Effector memory CD8-positive, alpha-beta T cell (primary cell): ENCODE data around the gene IMPDH2.

Source experiments
- ATAC-seq: fragments of 150-1000 bp; cut with Tn5 transposase; replicated peaks from 2 replicates; pipeline ENCODE4 v1.10.0; 2021; ENCODE audit warnings: mild to moderate bottlenecking, moderate library complexity
- DNase-seq, 3 experiments: peaks; one replicate each; pipeline ENCODE4 v3.0.0; 2021
- H3K27ac Mint-ChIP-seq, 2 donors: one replicate each; pipeline ENCODE4 v1.8.0; 2022; ENCODE audit warnings: mild to moderate bottlenecking in 2 of 2, mixed read lengths in 2 of 2, moderate library complexity in 2 of 2
- H3K27me3 Mint-ChIP-seq, 2 donors: one replicate each; pipeline ENCODE4 v1.8.0; 2022; ENCODE audit warnings: mixed read lengths in 2 of 2
- H3K36me3 Mint-ChIP-seq: one replicate; pipeline ENCODE4 v1.8.0; 2022; ENCODE audit warnings: mild to moderate bottlenecking, moderate library complexity, mixed read lengths; ENCODE audit not compliant: insufficient read depth
- H3K4me1 Mint-ChIP-seq, 2 donors: one replicate each; pipeline ENCODE4 v1.8.0; 2022; ENCODE audit warnings: low read depth in 2 of 2, mixed read lengths in 2 of 2
- H3K4me3 Mint-ChIP-seq, 2 donors: one replicate each; pipeline ENCODE4 v1.8.0; 2022; ENCODE audit warnings: mild to moderate bottlenecking in 2 of 2, mixed read lengths in 2 of 2, moderate library complexity in 2 of 2
- H3K9me3 Mint-ChIP-seq, 2 donors: one replicate each; pipeline ENCODE4 v1.8.0; 2022; ENCODE audit warnings: mixed read lengths in 2 of 2

The IMPDH2 gene

DNA sequence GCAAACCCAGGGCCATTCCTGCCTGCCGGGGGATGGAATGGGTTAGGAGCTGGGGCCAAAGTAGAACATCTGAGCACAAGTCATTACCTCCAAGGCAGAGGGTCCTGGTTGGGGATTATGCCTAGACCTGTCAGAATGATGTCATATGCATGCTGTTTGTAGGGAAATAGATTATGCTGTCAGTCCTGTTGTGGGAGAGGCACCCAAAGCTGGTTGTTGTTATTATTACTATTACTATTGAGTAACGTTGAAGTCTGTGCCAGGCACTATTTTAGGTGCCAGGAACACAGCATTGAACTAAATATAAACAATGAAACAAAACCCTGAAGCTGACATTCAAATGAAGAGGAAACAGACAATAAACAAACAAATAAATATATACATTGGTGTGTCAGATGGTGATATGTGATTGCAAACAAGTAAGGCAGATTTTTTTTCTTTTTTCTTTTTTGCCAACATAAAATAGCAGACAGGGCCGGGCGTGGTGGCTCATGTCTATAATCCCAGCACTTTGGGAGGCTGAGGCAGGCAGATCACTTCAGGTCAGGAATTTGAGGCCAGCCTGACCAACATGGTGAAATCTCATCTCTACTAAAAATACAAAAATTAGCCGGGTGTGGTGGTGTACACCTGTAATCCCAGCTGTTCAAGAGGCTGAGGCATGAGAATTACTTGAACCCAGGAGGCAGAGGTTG lies 37.2 kb downstream of the IMPDH2 start:
- Mint-ChIP-seq H3K9me3 (no peaks in the 10 kb centered on the region), H3K4me1 (peaks cover 34 to 36% of the 10 kb centered on the region in 2 donors), H3K27me3 (no peaks in the 10 kb centered on the region), H3K27ac (peak overlapping the region; percentile 91 to 93), H3K4me3 (peak overlapping the region; percentile 91 to 94), H3K36me3 (peaks cover 29% of the 10 kb centered on the region)
- no peak for ATAC-seq
- no peak for DNase-seq

- DNase-seq = peak in 1 of 3 experiments; percentile 14
These were observed 38.3 kb downstream of the IMPDH2 start for GRCh38 chr3:48990636-48991469.

DNA sequence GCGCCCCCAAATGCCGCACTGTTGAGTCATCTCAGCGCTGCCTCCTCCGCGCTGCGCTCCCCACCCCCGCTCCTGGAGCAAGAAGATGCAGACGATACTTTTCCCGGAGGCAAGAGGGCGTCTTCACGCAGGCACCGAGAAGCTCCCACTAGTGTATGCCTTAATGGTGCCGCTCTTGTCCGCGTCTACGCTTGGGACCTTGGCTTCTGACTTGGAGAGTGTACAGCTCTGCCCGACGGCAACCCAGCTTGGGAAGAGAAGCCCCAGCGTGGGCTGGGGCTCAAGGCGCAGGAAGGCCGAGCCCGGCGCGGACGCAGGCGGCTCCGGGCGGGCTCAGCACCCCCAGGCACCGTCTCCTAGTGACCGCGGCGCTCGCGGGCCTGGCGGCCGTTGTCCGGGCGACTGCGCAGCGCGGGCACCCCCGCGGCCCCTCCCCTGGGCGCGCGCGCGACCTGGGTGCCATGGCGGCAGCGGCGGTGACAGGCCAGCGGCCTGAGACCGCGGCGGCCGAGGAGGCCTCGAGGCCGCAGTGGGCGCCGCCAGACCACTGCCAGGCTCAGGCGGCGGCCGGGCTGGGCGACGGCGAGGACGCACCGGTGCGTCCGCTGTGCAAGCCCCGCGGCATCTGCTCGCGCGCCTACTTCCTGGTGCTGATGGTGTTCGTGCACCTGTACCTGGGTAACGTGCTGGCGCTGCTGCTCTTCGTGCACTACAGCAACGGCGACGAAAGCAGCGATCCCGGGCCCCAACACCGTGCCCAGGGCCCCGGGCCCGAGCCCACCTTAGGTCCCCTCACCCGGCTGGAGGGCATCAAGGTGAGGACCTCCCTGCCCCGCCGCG lies 39.2 kb downstream of the IMPDH2 start, which contains the start of gene P4HTM:
Gene P4HTM (plus strand): TSS at position 446 of the 840 bp plus-strand sequence. CDS start 16 bp downstream, at position 462.
- peak within 1 kb of the TSS; percentile 91 to 93 for H3K27ac Mint-ChIP-seq
- H3K27me3 Mint-ChIP-seq = no peaks in the 10 kb centered on the region
- H3K9me3 Mint-ChIP-seq = no peaks in the 10 kb centered on the region
- peaks cover 24% of the 10 kb centered on the region for H3K36me3 Mint-ChIP-seq
- ATAC-seq = peak; percentile 71
- peak; percentile 55 to 58 (median 57) for DNase-seq
- H3K4me1 Mint-ChIP-seq = peaks cover 33 to 34% of the 10 kb centered on the region in 2 donors
- H3K4me3 Mint-ChIP-seq = peak within 1 kb of the TSS; percentile 91 to 94

More at GRCh38 chr3:48990636-48991469, 38.3 kb downstream of the IMPDH2 start:
- H3K4me3 Mint-ChIP-seq = peak overlapping the region; percentile 91 to 94
- no peaks in the 10 kb centered on the region for H3K27me3 Mint-ChIP-seq
- H3K36me3 Mint-ChIP-seq = peaks cover 32% of the 10 kb centered on the region
- peak overlapping the region; percentile 91 to 93 for H3K27ac Mint-ChIP-seq
- peak; percentile 23 for ATAC-seq
- no peaks in the 10 kb centered on the region for H3K9me3 Mint-ChIP-seq
- H3K4me1 Mint-ChIP-seq = peaks cover 34 to 36% of the 10 kb centered on the region in 2 donors

GRCh38 chr3:48989126-48989795 lies 39.9 kb downstream of the IMPDH2 start:
- H3K27me3 Mint-ChIP-seq = no peaks in the 10 kb centered on the region
- ATAC-seq (peak; percentile 0), DNase-seq (no peak)
- peaks cover 32% of the 10 kb centered on the region in 2 donors for H3K4me1 Mint-ChIP-seq
- H3K27ac Mint-ChIP-seq = peak overlapping the region; percentile 79 to 93
- H3K4me3 Mint-ChIP-seq = peak overlapping the region; percentile 89 to 91
- peaks cover 20% of the 10 kb centered on the region for H3K36me3 Mint-ChIP-seq
- H3K9me3 Mint-ChIP-seq = no peaks in the 10 kb centered on the region

- ATAC-seq (no peak), DNase-seq (no peak)
- Mint-ChIP-seq H3K36me3 (peaks cover 42% of the 10 kb centered on the region), H3K27ac (peak overlapping the region; percentile 21 to 60), H3K27me3 (no peaks in the 10 kb centered on the region), H3K9me3 (no peaks in the 10 kb centered on the region), H3K4me3 (no peak overlapping the region), H3K4me1 (peaks cover 18 to 19% of the 10 kb centered on the region in 2 donors)
These were observed 43.3 kb downstream of the IMPDH2 start for GRCh38 chr3:48985831-48986376.

DNA sequence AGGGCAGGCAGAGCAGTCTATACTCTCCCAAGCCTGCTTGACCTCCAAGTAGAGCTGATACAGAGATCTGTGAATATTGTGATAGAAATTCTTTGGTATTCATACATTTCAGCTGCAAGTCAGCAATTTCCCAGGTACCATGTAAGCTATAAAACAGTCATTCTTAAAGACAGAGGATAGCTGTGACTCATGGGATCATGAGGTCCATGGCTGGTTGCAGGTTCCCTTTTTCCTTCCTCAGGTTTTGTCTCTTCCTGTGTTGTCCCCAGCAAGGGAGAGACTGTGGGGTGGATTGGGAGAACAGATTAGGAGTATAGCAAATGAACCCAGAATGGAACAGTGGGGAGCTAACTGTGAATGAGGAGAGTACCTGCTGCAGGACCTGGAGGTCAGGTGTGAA lies 44.5 kb downstream of the IMPDH2 start:
- H3K9me3 Mint-ChIP-seq = no peaks in the 10 kb centered on the region
- H3K27me3 Mint-ChIP-seq = no peaks in the 10 kb centered on the region
- peaks cover 51% of the 10 kb centered on the region for H3K36me3 Mint-ChIP-seq
- no peak overlapping the region for H3K4me3 Mint-ChIP-seq
- ATAC-seq = no peak
- peaks cover 14 to 15% of the 10 kb centered on the region in 2 donors for H3K4me1 Mint-ChIP-seq
- H3K27ac Mint-ChIP-seq = no peak overlapping the region
- no peak for DNase-seq

GRCh38 chr3:48983096-48983495 lies 46.1 kb downstream of the IMPDH2 start:
- Mint-ChIP-seq H3K27ac (peak overlapping the region in 1 of 2 donors; percentile 73), H3K27me3 (no peaks in the 10 kb centered on the region), H3K9me3 (no peaks in the 10 kb centered on the region), H3K36me3 (peaks cover 62% of the 10 kb centered on the region), H3K4me1 (peaks cover 5 to 6% of the 10 kb centered on the region in 2 donors), H3K4me3 (no peak overlapping the region)
- no peak for DNase-seq
- no peak for ATAC-seq

DNA sequence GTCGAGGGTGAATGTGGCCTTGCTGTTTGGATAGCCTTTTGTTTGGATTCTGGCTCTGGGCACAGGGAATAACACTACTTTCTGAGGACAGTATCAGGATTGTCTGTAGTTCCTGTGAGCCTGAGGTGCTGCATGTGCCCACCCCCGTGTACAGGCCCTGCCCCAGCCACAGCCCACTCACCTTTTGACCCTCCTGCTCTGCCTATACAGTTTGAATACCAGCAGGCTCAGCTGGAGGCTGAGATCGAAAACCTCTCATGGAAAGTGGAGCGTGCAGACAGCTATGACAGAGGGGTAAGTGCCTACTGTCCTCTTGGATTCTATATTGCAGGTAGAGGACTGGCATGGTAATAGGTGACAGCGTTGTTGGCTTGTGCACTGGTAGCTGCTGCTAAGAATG lies 46.5 kb downstream of the IMPDH2 start:
- DNase-seq (no peak), ATAC-seq (no peak)
- Mint-ChIP-seq H3K4me1 (peaks cover 2% of the 10 kb centered on the region in 2 donors), H3K4me3 (no peak overlapping the region), H3K9me3 (no peaks in the 10 kb centered on the region), H3K36me3 (peaks cover 65% of the 10 kb centered on the region), H3K27ac (peak overlapping the region; percentile 13 to 73), H3K27me3 (no peaks in the 10 kb centered on the region)

DNA sequence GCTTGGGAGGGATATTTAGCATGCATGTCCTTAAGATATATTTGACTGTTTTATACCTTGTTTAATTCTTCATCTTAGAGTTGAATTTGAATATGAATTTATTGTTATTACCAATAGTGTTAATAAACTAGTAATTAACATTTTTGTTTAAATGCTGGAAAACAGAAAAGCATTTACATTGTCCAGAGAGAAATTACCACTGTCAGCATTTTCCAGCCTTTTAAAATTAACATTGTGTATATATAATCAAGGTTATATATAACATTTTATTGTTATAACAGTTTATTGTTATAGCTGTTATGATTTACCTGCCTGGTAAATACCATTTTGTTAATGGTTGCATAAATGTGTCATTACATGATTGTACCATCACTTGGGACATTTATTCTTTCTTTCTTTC lies 47.2 kb downstream of the IMPDH2 start:
- no peak for ATAC-seq
- no peak for DNase-seq
- no peaks in the 10 kb centered on the region for H3K9me3 Mint-ChIP-seq
- H3K27me3 Mint-ChIP-seq = no peaks in the 10 kb centered on the region
- H3K4me3 Mint-ChIP-seq = no peak overlapping the region
- no peaks in the 10 kb centered on the region for H3K4me1 Mint-ChIP-seq
- H3K36me3 Mint-ChIP-seq = peaks cover 70% of the 10 kb centered on the region
- H3K27ac Mint-ChIP-seq = peak overlapping the region; percentile 13 to 73

DNA sequence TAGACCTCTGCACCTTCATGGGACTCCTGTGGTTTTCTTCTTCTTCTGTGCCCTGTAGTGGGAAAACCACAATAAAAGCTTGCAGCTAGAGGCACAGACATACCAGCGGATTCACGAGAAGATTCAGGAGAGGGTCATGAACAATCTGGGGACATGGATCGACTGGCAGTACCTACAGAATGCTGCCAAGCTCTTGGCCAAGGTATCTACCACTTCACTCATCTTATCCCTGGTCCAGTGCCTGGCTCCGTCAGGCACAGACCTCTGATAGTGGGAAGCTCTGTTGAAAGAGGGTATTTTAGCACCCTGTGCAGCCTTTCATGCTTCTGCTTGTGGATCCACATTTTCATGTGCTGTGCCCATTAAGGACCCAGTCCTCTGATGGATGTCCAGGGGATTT lies 48.9 kb downstream of the IMPDH2 start:
- H3K4me3 Mint-ChIP-seq = no peak overlapping the region
- H3K27ac Mint-ChIP-seq = peak overlapping the region in 1 of 2 donors; percentile 25
- peaks cover 76% of the 10 kb centered on the region for H3K36me3 Mint-ChIP-seq
- DNase-seq (no peak), ATAC-seq (no peak)
- no peaks in the 10 kb centered on the region for H3K4me1 Mint-ChIP-seq
- H3K9me3 Mint-ChIP-seq = no peaks in the 10 kb centered on the region
- H3K27me3 Mint-ChIP-seq = no peaks in the 10 kb centered on the region

- ATAC-seq (no peak), DNase-seq (no peak)
- no peaks in the 10 kb centered on the region for H3K9me3 Mint-ChIP-seq
- no peaks in the 10 kb centered on the region for H3K4me1 Mint-ChIP-seq
- H3K27me3 Mint-ChIP-seq = no peaks in the 10 kb centered on the region
- H3K27ac Mint-ChIP-seq = no peak overlapping the region
- H3K36me3 Mint-ChIP-seq = peaks cover 84% of the 10 kb centered on the region
- no peak overlapping the region for H3K4me3 Mint-ChIP-seq
These were observed 49.7 kb downstream of the IMPDH2 start for GRCh38 chr3:48979451-48979850.
